GM18520 (cell line): ENCODE results near the gene PLPP6.
"Not testable (repeated sequence)": the region's sequence is repeated elsewhere in the genome, so short reads cannot be mapped to it uniquely, and the experiment has no call there.

Source experiments
- ATAC-seq: cut with Tn5 transposase; IDR thresholded peaks from one replicate; pipeline ENCODE4 v1.9.1; 2021; ENCODE audit not compliant: unreplicated experiment

PLPP6 gene

GRCh38 chr9:4662108-4662988, at the start of gene PLPP6:
PLPP6 (plus strand) TSS chr9:4662294; CDS start chr9:4662376, 82 bp downstream.
- ATAC-seq = peak; percentile 68

GRCh38 chr9:4614627-4615026, 47.5 kb upstream of the PLPP6 start:
- ATAC-seq = no peak

- ATAC-seq = no peak
Measured at GRCh38 chr9:4615251-4615650, 46.8 kb upstream of the PLPP6 start.

- ATAC-seq = no peak
Measured at GRCh38 chr9:4615778-4616177, 46.3 kb upstream of the PLPP6 start.

GRCh38 chr9:4617752-4618151, 44.3 kb upstream of the PLPP6 start:
- ATAC-seq = no peak

GRCh38 chr9:4618700-4619099, 43.4 kb upstream of the PLPP6 start:
- no peak for ATAC-seq

GRCh38 chr9:4620057-4620765, 41.9 kb upstream of the PLPP6 start:
- ATAC-seq = no peak

GRCh38 chr9:4620881-4621555, 41.1 kb upstream of the PLPP6 start:
- no peak for ATAC-seq

- no peak for ATAC-seq
Measured at GRCh38 chr9:4622016-4622415, 40.1 kb upstream of the PLPP6 start.

- no peak for ATAC-seq
Measured at GRCh38 chr9:4630836-4631235, 31.3 kb upstream of the PLPP6 start.

- ATAC-seq = no peak
Measured at GRCh38 chr9:4638968-4639367, 23.1 kb upstream of the PLPP6 start.

GRCh38 chr9:4639420-4639819, 22.7 kb upstream of the PLPP6 start:
- ATAC-seq = no peak

GRCh38 chr9:4640027-4640426, 22.1 kb upstream of the PLPP6 start:
- ATAC-seq = no peak

- no peak for ATAC-seq
Measured at GRCh38 chr9:4642351-4642750, 19.7 kb upstream of the PLPP6 start.

- ATAC-seq = no peak
Measured at GRCh38 chr9:4654084-4654483, 8.0 kb upstream of the PLPP6 start.

- ATAC-seq = no peak
Measured at GRCh38 chr9:4654538-4654937, 7.6 kb upstream of the PLPP6 start.

GRCh38 chr9:4656196-4656595, 5.9 kb upstream of the PLPP6 start:
- not testable (repeated sequence) for ATAC-seq

GRCh38 chr9:4656621-4657020, 5.5 kb upstream of the PLPP6 start:
- ATAC-seq = no peak

- ATAC-seq = no peak
Measured at GRCh38 chr9:4657426-4658159, 4.5 kb upstream of the PLPP6 start.

GRCh38 chr9:4660665-4661064, 1.4 kb upstream of the PLPP6 start:
- ATAC-seq = not testable (repeated sequence)

- ATAC-seq = no peak
Measured at GRCh38 chr9:4661165-4661564, 929 bp upstream of the PLPP6 start.
